Aorta (tissue), 5 donors: ENCODE measurements around the gene GRID2. TPM values are rescaled to one million over a fixed set of nuclear protein-coding genes. Genes with fewer than 3 reads are reported as not detected.

ENCODE experiments used
- ATAC-seq: fragments of 200-7000 bp; cut with Tn5 transposase; one replicate; pipeline ENCODE4 v1.9.1; 2022; ENCODE audit warnings: moderate library complexity; ENCODE audit not compliant: low FRiP score
- DNase-seq, 2 donors: peaks; one replicate each; pipeline ENCODE4 v3.0.0-alpha.2; 2020
- H3K27ac ChIP-seq, 2 donors: one replicate each; pipeline ENCODE4 v1.5.1; 2013; ENCODE audit warnings: low read length in 2 of 2, mild to moderate bottlenecking in 2 of 2, moderate library complexity in 2 of 2, control low read depth in 1 of 2, inconsistent platforms in 1 of 2, low read depth in 1 of 2
- H3K27me3 ChIP-seq, 2 donors: one replicate each; pipeline ENCODE4 v1.6.1; 2013; ENCODE audit warnings: control low read depth in 1 of 2, low read length in 1 of 2, mild to moderate bottlenecking in 1 of 2, moderate library complexity in 1 of 2; ENCODE audit not compliant: insufficient read depth in 2 of 2, control insufficient read depth in 1 of 2
- H3K36me3 ChIP-seq, 2 donors: one replicate each; pipeline ENCODE4 v1.6.1; 2013; ENCODE audit warnings: control low read depth in 1 of 2, low read length in 1 of 2, mild to moderate bottlenecking in 1 of 2; ENCODE audit not compliant: insufficient read depth in 2 of 2, control insufficient read depth in 1 of 2
- H3K4me1 ChIP-seq, 2 donors: one replicate each; pipeline ENCODE4 v1.6.1; 2013; ENCODE audit warnings: low read length in 2 of 2, control low read depth in 1 of 2, mild to moderate bottlenecking in 1 of 2, moderate library complexity in 1 of 2; ENCODE audit not compliant: insufficient read depth in 2 of 2, control insufficient read depth in 1 of 2
- H3K4me3 ChIP-seq, 2 donors: one replicate each; pipeline ENCODE4 v1.5.1; 2013; ENCODE audit warnings: low read length in 2 of 2, control low read depth in 1 of 2, mild to moderate bottlenecking in 1 of 2
- H3K9me3 ChIP-seq: one replicate; pipeline ENCODE4 v1.6.1; 2013; ENCODE audit warnings: mild to moderate bottlenecking, low read length; ENCODE audit not compliant: control insufficient read depth
- WGBS, 2 donors: extraction: QIAGEN DNeasy Blood & Tissue Kit; methylation state at CpG; one replicate each; pipeline ENCODE4 v1.1.7; 2013; 5-methylcytosine and 5-hydroxymethylcytosine counted together
- intact Hi-C, 2 donors: fragments of 100-400 bp; cut with DNase I; formaldehyde crosslinking; loops; one replicate each; pipeline versions ENCODE4 v1.14.2 to v1.15.0; 2022
- polyA plus RNA-seq, 2 donors: library from polyadenylated mRNA; stranded (reverse); fragments of 200-250 nt; gene quantifications; one replicate each; pipeline ENCODE4 v1.2.3, GENCODE V29; 2013
- total RNA-seq, 2 donors: library from RNA; stranded (reverse); fragmentation: NEBNext Ultra II Directional; extraction: Animal tissue kit (Norgen Biotek cat#: 25700); gene quantifications; one replicate each; pipeline ENCODE4 v1.2.1, GENCODE V29; 2021
- donor health status: healthy with polysubstance abuse.
- donor health status: Bipolar disorder and iron deficiency.
- donor health status: DM: no; HTN: no; CAD: no.
- donor health status: DM: no; HTN: no; CAD: no.
- donor health status: DM: yes; HTN: yes; CAD: no.

GRID2 gene
- total and polyA plus RNA-seq, 4 donors = 0.13 to 0.18 TPM; not detected in 2

DNA sequence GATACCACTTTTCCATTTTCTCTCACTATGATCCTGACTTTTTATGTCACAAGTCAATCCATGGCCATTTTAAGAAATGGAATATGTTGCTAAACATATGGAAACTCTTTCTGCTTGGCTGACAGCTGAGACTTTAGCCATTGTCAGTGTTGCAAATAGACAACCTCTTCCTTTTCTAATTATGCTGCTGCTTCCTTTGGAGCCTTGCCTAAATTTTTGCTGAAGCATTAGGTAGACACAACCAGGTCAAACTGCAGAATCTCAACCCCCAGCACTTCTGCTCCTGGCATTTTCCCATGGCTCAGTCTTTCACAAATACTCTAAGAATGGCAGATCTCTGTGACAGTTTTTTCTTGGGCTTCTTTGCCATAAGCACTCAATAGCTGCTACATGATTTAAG is 543.3 kb downstream of the GRID2 start:
- Histone ChIP-seq H3K36me3 (no peaks in the 10 kb centered on the region), H3K27me3 (no peaks in the 10 kb centered on the region), H3K4me3 (no peak overlapping the region), H3K4me1 (no peaks in the 10 kb centered on the region), H3K9me3 (no peaks in the 10 kb centered on the region), H3K27ac (no peak overlapping the region)
- no peak for DNase-seq
- intact Hi-C loops = no loop called here
- no peak for ATAC-seq

GRCh38 chr4:92862509-92862908 is 558.7 kb downstream of the GRID2 start:
- no peak overlapping the region for H3K4me3 ChIP-seq
- intact Hi-C loops = no loop called here
- DNase-seq (no peak), ATAC-seq (no peak)
- no peaks in the 10 kb centered on the region for H3K4me1 ChIP-seq
- H3K36me3 ChIP-seq = no peaks in the 10 kb centered on the region
- H3K9me3 ChIP-seq = no peaks in the 10 kb centered on the region
- no peak overlapping the region for H3K27ac ChIP-seq
- no peaks in the 10 kb centered on the region for H3K27me3 ChIP-seq

DNA sequence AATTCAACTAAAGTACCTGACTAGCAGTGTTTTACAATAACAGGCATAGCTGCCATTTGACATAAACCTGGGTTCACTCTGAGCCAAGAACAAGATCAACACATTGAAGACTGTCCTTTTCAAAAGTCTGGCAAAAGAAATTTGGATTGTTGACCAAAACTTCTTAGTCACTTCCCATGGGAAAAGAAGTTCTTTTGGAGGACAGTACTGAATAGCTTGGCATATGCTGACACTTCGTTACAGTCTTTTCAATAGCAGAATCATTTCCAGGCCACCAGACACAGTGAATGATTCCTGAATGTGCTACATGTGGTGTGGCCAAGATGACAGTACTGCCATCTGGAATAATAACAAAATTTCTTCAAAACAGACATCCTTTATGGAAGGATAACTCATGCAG is 560.3 kb downstream of the GRID2 start:
- no peaks in the 10 kb centered on the region for H3K4me1 ChIP-seq
- H3K36me3 ChIP-seq = no peaks in the 10 kb centered on the region
- H3K27me3 ChIP-seq = no peaks in the 10 kb centered on the region
- ATAC-seq = no peak
- no peak for DNase-seq
- no peaks in the 10 kb centered on the region for H3K9me3 ChIP-seq
- no peak overlapping the region for H3K27ac ChIP-seq
- H3K4me3 ChIP-seq = no peak overlapping the region
- WGBS, 2 donors = 41 to 52% methylated on average over 1 of the region's 1 CpG
- intact Hi-C loops = no loop called here

DNA sequence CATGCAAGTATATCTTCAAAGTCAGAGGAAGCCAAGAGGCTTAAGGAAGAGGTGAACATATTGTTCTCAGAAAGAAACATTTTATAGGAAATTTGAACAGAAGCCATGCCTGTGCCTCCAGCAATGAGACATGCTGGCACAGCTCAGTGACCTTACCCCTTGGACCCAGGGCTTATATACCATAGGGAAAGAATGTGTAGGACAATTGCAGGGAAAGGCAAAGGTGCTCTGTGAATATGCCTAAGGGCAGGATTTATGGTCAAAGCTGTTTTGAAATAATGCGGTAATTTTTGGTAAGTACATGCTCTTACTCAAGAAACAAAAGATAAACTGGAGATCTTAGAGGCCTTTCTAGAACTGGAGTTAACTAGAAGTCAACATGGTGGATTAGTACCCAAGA is 568.8 kb downstream of the GRID2 start:
- WGBS, 2 donors = 99 to 100% methylated on average over 1 of the region's 1 CpG

GRCh38 chr4:92885632-92886031 is 581.9 kb downstream of the GRID2 start:
- intact Hi-C loops = no loop called here
- no peaks in the 10 kb centered on the region for H3K9me3 ChIP-seq
- H3K27me3 ChIP-seq = no peaks in the 10 kb centered on the region
- no peak overlapping the region for H3K27ac ChIP-seq
- H3K4me3 ChIP-seq = no peak overlapping the region
- no peaks in the 10 kb centered on the region for H3K36me3 ChIP-seq
- WGBS, 2 donors = 0 to 3% methylated on average over 1 of the region's 1 CpG
- H3K4me1 ChIP-seq = no peaks in the 10 kb centered on the region
- DNase-seq (no peak), ATAC-seq (no peak)

More for the DNA sequence above, 568.8 kb downstream of the GRID2 start:
- Histone ChIP-seq H3K27ac (no peak overlapping the region), H3K4me1 (no peaks in the 10 kb centered on the region), H3K4me3 (no peak overlapping the region), H3K36me3 (no peaks in the 10 kb centered on the region), H3K27me3 (no peaks in the 10 kb centered on the region), H3K9me3 (no peaks in the 10 kb centered on the region)
- intact Hi-C loops = no loop called here
- DNase-seq = no peak
- ATAC-seq = no peak

- Histone ChIP-seq H3K27ac (no peak overlapping the region), H3K4me3 (no peak overlapping the region), H3K4me1 (no peaks in the 10 kb centered on the region), H3K27me3 (no peaks in the 10 kb centered on the region), H3K9me3 (no peaks in the 10 kb centered on the region), H3K36me3 (no peaks in the 10 kb centered on the region)
- ATAC-seq = no peak
- no peak for DNase-seq
- intact Hi-C loops = no loop called here
- 80 to 86% methylated on average over 2 of the region's 2 CpGs for WGBS, 2 donors
Observed at GRCh38 chr4:92952426-92952825, 648.7 kb downstream of the GRID2 start.

GRCh38 chr4:92952897-92953296 is 649.1 kb downstream of the GRID2 start:
- intact Hi-C loops = no loop called here
- no peak for ATAC-seq
- H3K27me3 ChIP-seq = no peaks in the 10 kb centered on the region
- no peak overlapping the region for H3K4me3 ChIP-seq
- no peaks in the 10 kb centered on the region for H3K9me3 ChIP-seq
- WGBS, 2 donors = 78 to 83% methylated on average over 3 of the region's 3 CpGs
- no peak for DNase-seq
- no peak overlapping the region for H3K27ac ChIP-seq
- H3K36me3 ChIP-seq = no peaks in the 10 kb centered on the region
- H3K4me1 ChIP-seq = no peaks in the 10 kb centered on the region

- Histone ChIP-seq H3K4me3 (no peak overlapping the region), H3K27me3 (no peaks in the 10 kb centered on the region), H3K36me3 (no peaks in the 10 kb centered on the region), H3K9me3 (no peaks in the 10 kb centered on the region), H3K27ac (no peak overlapping the region), H3K4me1 (no peaks in the 10 kb centered on the region)
- intact Hi-C loops = no loop called here
- DNase-seq (no peak), ATAC-seq (no peak)
- 84 to 89% methylated on average over 3 of the region's 3 CpGs for WGBS, 2 donors
Observed at GRCh38 chr4:92953462-92953861, 649.7 kb downstream of the GRID2 start.

- DNase-seq (no peak), ATAC-seq (no peak)
- Histone ChIP-seq H3K9me3 (no peaks in the 10 kb centered on the region), H3K4me1 (no peaks in the 10 kb centered on the region), H3K36me3 (no peaks in the 10 kb centered on the region), H3K4me3 (no peak overlapping the region), H3K27ac (no peak overlapping the region), H3K27me3 (no peaks in the 10 kb centered on the region)
- intact Hi-C loops = no loop called here
- 88 to 93% methylated on average over 2 of the region's 2 CpGs for WGBS, 2 donors
Observed at GRCh38 chr4:92961881-92962280, 658.1 kb downstream of the GRID2 start.
